Measurements from ENCODE around the gene AVPI1. TPM values are rescaled to one million over a fixed set of nuclear protein-coding genes. Genes with fewer than 3 reads are reported as not detected.

AVPI1 gene
- total and polyA plus RNA-seq, 10 of the 15 experiments (the other 5 are each of a cell fraction or from before 2014, with no cell fraction given): 0.08 to 1.4 (median 0.84) TPM

- in situ Hi-C loops (cut with MboI): no loop called here
- H3K4me2 ChIP-seq (ENCODE audit: control insufficient read depth, insufficient read depth): no peak overlapping the region
These were observed 39.7 kb upstream of the AVPI1 start for GRCh38 chr10:97726636-97727178.

GRCh38 chr10:97724341-97724941, 37.4 kb upstream of the AVPI1 start:
- 28% methylated on average over 5 of the region's 5 CpGs for WGBS (ENCODE audit: insufficient coverage, insufficient replicate concordance, low lambda C conversion rate, missing lambda C conversion rate)
- no peak for FAIRE-seq
- POLR2A ChIA-PET: interaction anchor here (1.3 kb wide), 1 partner anchor 10 kb away, joined by 4 read pairs; no protein-coding TSS in a partner anchor
- TF ChIP-seq CHD4 (IDR thresholded peaks at IDR 0.05): no peak
- no peak for TF ChIP-seq SREBF1 (IDR thresholded peaks at IDR 0.05; ENCODE audit: low read length)
- TF ChIP-seq E2F4 (IDR thresholded peaks at IDR 0.05; ENCODE audit: low read depth, low read length): no peak
- no peak for TF ChIP-seq LARP7 (IDR thresholded peaks at IDR 0.05)
- no peak for TF ChIP-seq MEF2B (IDR thresholded peaks at IDR 0.05; ENCODE audit: partially characterized antibody, poor library complexity, severe bottlenecking)
- no peak for TF ChIP-seq RUNX3 (IDR thresholded peaks at IDR 0.05; ENCODE audit: low read length)
- no peak for TF ChIP-seq HSF1 (IDR thresholded peaks at IDR 0.05; ENCODE audit: low read depth, low read length)
- TF ChIP-seq MEF2A (IDR thresholded peaks at IDR 0.05; ENCODE audit: insufficient read depth, low read depth, low read length): no peak
- TF ChIP-seq SKIL (IDR thresholded peaks at IDR 0.05; ENCODE audit: low read depth, poor library complexity, severe bottlenecking): no peak

More at GRCh38 chr10:97726636-97727178, 39.7 kb upstream of the AVPI1 start:
- H3K9ac ChIP-seq (ENCODE audit: control insufficient read depth, insufficient read depth, low read length): no peak overlapping the region
- ChIA-PET POLR2A (no interaction called here), CTCF (interaction anchor here (1.1 to 21.5 kb wide), 4 partner anchors 9 to 142 kb away, joined by 3 to 416 read pairs (median 15); partner anchors contain the start of genes MARVELD1 and ZFYVE27), RAD21 (ENCODE audit: unreplicated experiment) (interaction anchor here (0.7 to 1.1 kb wide), 2 partner anchors 25 to 41 kb away, joined by 3 to 7 read pairs; no protein-coding TSS in a partner anchor), SMC1A (ENCODE audit: uncharacterized antibody, unreplicated experiment) (interaction anchor here (0.8 to 1.0 kb wide), 3 partner anchors 24 to 50 kb away, joined by 3 read pairs; no protein-coding TSS in a partner anchor)
- H3K27me3 ChIP-seq (replicated peaks in 1 of 2; ENCODE audit: control insufficient read depth in 2 of 2, insufficient read depth in 2 of 2, low read length in 1 of 2): no peaks in the 10 kb centered on the region
- H4K20me1 ChIP-seq (ENCODE audit: control insufficient read depth, insufficient read depth): no peaks in the 10 kb centered on the region
- FAIRE-seq (no peak), DNase-seq (ENCODE audit: low read depth, low spot score) (no peak), ATAC-seq (no peak)
- H2AFZ ChIP-seq (ENCODE audit: control insufficient read depth, low read depth, low read length): no peak overlapping the region
- H3K36me3 ChIP-seq (ENCODE audit: control insufficient read depth in 2 of 2, insufficient read depth in 2 of 2, low read length in 1 of 2): no peaks in the 10 kb centered on the region
- H3K9me3 ChIP-seq (replicated peaks; ENCODE audit: control insufficient read depth, insufficient read depth, low read length): no peaks in the 10 kb centered on the region; the same call in 2 of the 3 replicates
- BruUV-seq (replicated peaks): no TSS peak
- H3K4me3 ChIP-seq: no peak overlapping the region
- no peaks in the 10 kb centered on the region for H3K4me1 ChIP-seq (ENCODE audit: control insufficient read depth, insufficient read depth, low read length)
- WGBS (ENCODE audit: insufficient coverage, insufficient replicate concordance, low lambda C conversion rate, missing lambda C conversion rate): 58% methylated on average over 8 of the region's 8 CpGs
- TF ChIP-seq JUNB (IDR thresholded peaks at IDR 0.05) (peak; percentile 48), HDGF (IDR thresholded peaks at IDR 0.05) (no peak), MXI1 (IDR thresholded peaks at IDR 0.05; ENCODE audit: low read depth, low read length) (no peak), YY1 (IDR thresholded peaks at IDR 0.05; ENCODE audit: low read depth, low read length) (peak; percentile 26; the same call in 1 of the 2 replicates), SIX5 (IDR thresholded peaks at IDR 0.05; ENCODE audit: low read depth, low read length, severe bottlenecking) (no peak)
- H3K79me2 ChIP-seq (ENCODE audit: control insufficient read depth, insufficient read depth, low read length): no peaks in the 10 kb centered on the region
- H3K27ac ChIP-seq (ENCODE audit: control insufficient read depth, insufficient read depth): no peak overlapping the region
- intact Hi-C loops (cut with micrococcal nuclease; ENCODE audit: unreplicated experiment): no loop called here

More at GRCh38 chr10:97724341-97724941, 37.4 kb upstream of the AVPI1 start:
- DNase-seq (ENCODE audit: low read depth, low spot score): no peak
- no peaks in the 10 kb centered on the region; the same call in 2 of the 3 replicates for H3K9me3 ChIP-seq (replicated peaks; ENCODE audit: control insufficient read depth, insufficient read depth, low read length)
- no peak overlapping the region for H3K4me3 ChIP-seq
- no peaks in the 10 kb centered on the region for H3K36me3 ChIP-seq (ENCODE audit: control insufficient read depth in 2 of 2, insufficient read depth in 2 of 2, low read length in 1 of 2)
- RAD21 ChIA-PET (ENCODE audit: unreplicated experiment): interaction anchor here (1.0 to 1.5 kb wide), 5 partner anchors 15 to 47 kb away, joined by 3 to 5 read pairs (median 3); partner anchors contain the start of gene AVPI1
- SMC1A ChIA-PET (ENCODE audit: uncharacterized antibody, unreplicated experiment): interaction anchor here (0.8 to 1.6 kb wide), 8 partner anchors 11 to 33 kb away, joined by 3 to 6 read pairs (median 4); no protein-coding TSS in a partner anchor
- H3K4me2 ChIP-seq (ENCODE audit: control insufficient read depth, insufficient read depth): no peak overlapping the region
- H3K27me3 ChIP-seq (replicated peaks in 1 of 2; ENCODE audit: control insufficient read depth in 2 of 2, insufficient read depth in 2 of 2, low read length in 1 of 2): no peaks in the 10 kb centered on the region
- no TSS peak for BruUV-seq (replicated peaks)
- no peak overlapping the region for H2AFZ ChIP-seq (ENCODE audit: control insufficient read depth, low read depth, low read length)
- H3K9ac ChIP-seq (ENCODE audit: control insufficient read depth, insufficient read depth, low read length): no peak overlapping the region
- H3K4me1 ChIP-seq (ENCODE audit: control insufficient read depth, insufficient read depth, low read length): no peaks in the 10 kb centered on the region
- CTCF ChIA-PET: interaction anchor here (1.3 to 21.5 kb wide), 3 partner anchors 11 to 38 kb away, joined by 8 to 416 read pairs (median 26); partner anchors contain the start of genes AVPI1, MARVELD1 and ZFYVE27
- no peaks in the 10 kb centered on the region for H3K79me2 ChIP-seq (ENCODE audit: control insufficient read depth, insufficient read depth, low read length)
- no peak for ATAC-seq
- no peaks in the 10 kb centered on the region for H4K20me1 ChIP-seq (ENCODE audit: control insufficient read depth, insufficient read depth)
- in situ Hi-C loops (cut with MboI) (no loop called here), intact Hi-C loops (cut with micrococcal nuclease; ENCODE audit: unreplicated experiment) (no loop called here)
- no peak overlapping the region for H3K27ac ChIP-seq (ENCODE audit: control insufficient read depth, insufficient read depth)
